SK-N-SH (cell line): ENCODE results near the gene CD69. TPM values are rescaled to one million over a fixed set of nuclear protein-coding genes. Genes with fewer than 3 reads are reported as not detected.

Source experiments
- CTCF ChIA-PET: fragments of 300-600, 350-600 bp; formaldehyde crosslinking; extraction: SDS; loops from one replicate; lab custom pipeline; 2021; lab: Yijun Ruan, JAX
- POLR2A ChIA-PET: fragments of 350-600 bp; sonication (Branson Sonifier 250); formaldehyde crosslinking; extraction: SDS; loops from one replicate; lab custom pipeline; 2020; ENCODE audit warnings: antibody characterized with exemption, inconsistent platforms; lab: Yijun Ruan, JAX
- DNase-seq: peaks from one replicate; pipeline ENCODE4 v3.0.0; 2012
- H2AFZ ChIP-seq: fragments of 200-600 bp; sonication (generic); 2 replicates; pipeline ENCODE4 v1.8.1; 2016; ENCODE audit warnings: antibody characterized with exemption, mild to moderate bottlenecking, low read depth
- H3F3A ChIP-seq: fragments of 200-600 bp; sonication (generic); replicated peaks from 2 replicates; pipeline ENCODE3; 2016; ENCODE audit warnings: antibody characterized with exemption, mild to moderate bottlenecking; ENCODE audit not compliant: insufficient read depth
- H3K27ac ChIP-seq, 2 experiments: fragments of 200-500 bp in 1 of 2; fragments of 200-600 bp in 1 of 2; sonication (Bioruptor generic) in 1 of 2; sonication (generic), shearing (Covaris generic) in 1 of 2; 2 replicates each; pipeline versions ENCODE4 v1.5.1 to v1.6.1; 2014 to 2016; ENCODE audit warnings: low read depth in 2 of 2, inconsistent platforms in 1 of 2, low read length in 1 of 2, mild to moderate bottlenecking in 1 of 2, mixed read lengths in 1 of 2
- H3K27me3 ChIP-seq: fragments of 200-600 bp; sonication (generic), shearing (Covaris generic); 2 replicates; pipeline ENCODE4 v1.6.1; 2016; ENCODE audit warnings: mixed run types; ENCODE audit not compliant: insufficient read depth
- H3K36me3 ChIP-seq, 2 experiments: fragments of 200-500 bp in 1 of 2; fragments of 200-600 bp in 1 of 2; sonication (Bioruptor generic) in 1 of 2; sonication (generic) in 1 of 2; replicated peaks in 1 of 2; 2 replicates each; pipeline versions ENCODE3 to v1.5.1; 2014 to 2016; ENCODE audit warnings: low read length in 1 of 2, mild to moderate bottlenecking in 1 of 2; ENCODE audit not compliant: insufficient read depth in 2 of 2, control insufficient read depth in 1 of 2
- H3K4me1 ChIP-seq, 2 experiments: fragments of 200-500 bp in 1 of 2; fragments of 200-600 bp in 1 of 2; sonication (Bioruptor generic) in 1 of 2; sonication (generic), shearing (Covaris generic) in 1 of 2; 2 replicates each; pipeline versions ENCODE4 v1.5.1 to v1.6.1; 2014 to 2016; ENCODE audit warnings: low read depth in 1 of 2, low read length in 1 of 2, mixed run types in 1 of 2; ENCODE audit not compliant: insufficient read depth in 2 of 2, control insufficient read depth in 1 of 2
- H3K4me2 ChIP-seq: fragments of 200-600 bp; sonication (generic), shearing (Covaris generic); 2 replicates; pipeline ENCODE4 v1.6.1; 2017; ENCODE audit warnings: mixed run types
- H3K4me3 ChIP-seq, 2 experiments: fragments of 200-500 bp in 1 of 2; fragments of 200-600 bp in 1 of 2; sonication (Bioruptor generic) in 1 of 2; sonication (generic), shearing (Covaris generic) in 1 of 2; 2 replicates each; pipeline versions ENCODE4 v1.5.1 to v1.8.1; 2014 to 2016; ENCODE audit warnings: low read depth in 2 of 2, inconsistent platforms in 1 of 2, low read length in 1 of 2, mild to moderate bottlenecking in 1 of 2, mixed read lengths in 1 of 2, moderate library complexity in 1 of 2
- H3K79me2 ChIP-seq: fragments of 200-600 bp; sonication (generic); 2 replicates; pipeline ENCODE4 v1.8.1; 2017; ENCODE audit warnings: mild to moderate bottlenecking; ENCODE audit not compliant: insufficient read depth
- H3K9ac ChIP-seq: fragments of 200-600 bp; sonication (generic); 2 replicates; pipeline ENCODE4 v1.6.1; 2017; ENCODE audit warnings: mixed run types
- H3K9me2 ChIP-seq: fragments of 200-600 bp; sonication (generic); 2 replicates; pipeline ENCODE4 v1.6.1; 2017; ENCODE audit warnings: mixed run types
- H3K9me3 ChIP-seq: fragments of 200-600 bp; sonication (generic); 2 replicates; pipeline ENCODE4 v1.6.1; 2017; ENCODE audit warnings: mixed run types, mild to moderate bottlenecking, moderate library complexity
- H4K20me1 ChIP-seq: fragments of 200-600 bp; sonication (generic); 2 replicates; pipeline ENCODE4 v1.6.1; 2017; ENCODE audit warnings: mild to moderate bottlenecking, mixed run types; ENCODE audit not compliant: insufficient read depth
- CHD2 ChIP-seq: fragments of 150-350 bp; IDR thresholded peaks from 2 replicates; pipeline ENCODE4 v1.6.1; 2018; ENCODE audit warnings: low read length; ENCODE audit not compliant: partially characterized antibody
- EZH2phosphoT487 ChIP-seq: fragments of 200-600 bp; sonication (generic); IDR thresholded peaks from 2 replicates; pipeline ENCODE4 v1.6.1; 2017; ENCODE audit warnings: low read depth, mixed run types, mild to moderate bottlenecking, antibody characterized with exemption, moderate library complexity, borderline replicate concordance
- FOXJ3 ChIP-seq: sonication (generic); formaldehyde crosslinking; IDR thresholded peaks from 2 replicates; pipeline ENCODE4 v1.5.1; 2020; ENCODE audit warnings: mild to moderate bottlenecking, missing genetic modification reagents
- FOXM1 ChIP-seq: IDR thresholded peaks from 2 replicates; pipeline ENCODE4 v1.4.0; 2012; ENCODE audit warnings: low read depth, mild to moderate bottlenecking
- GATA2 ChIP-seq: sonication (generic); formaldehyde crosslinking; IDR thresholded peaks from 2 replicates; pipeline ENCODE4 v1.5.0; 2020; ENCODE audit warnings: mild to moderate bottlenecking, missing genetic modification reagents
- JUND ChIP-seq: IDR thresholded peaks from 2 replicates; pipeline ENCODE4 v1.4.0; 2012
- MEF2A ChIP-seq: IDR thresholded peaks from 2 replicates; pipeline ENCODE4 v1.4.0; 2012; ENCODE audit warnings: low read depth, borderline replicate concordance
- MXI1 ChIP-seq: IDR thresholded peaks from 2 replicates; pipeline ENCODE4 v1.6.1; 2012; ENCODE audit warnings: mild to moderate bottlenecking, low read depth, low read length, improper control_type of control experiment
- NFIC ChIP-seq: IDR thresholded peaks from 2 replicates; pipeline ENCODE4 v1.4.0; 2012; ENCODE audit warnings: borderline replicate concordance
- NRF1 ChIP-seq: IDR thresholded peaks from 2 replicates; pipeline ENCODE4 v1.6.1; 2012; ENCODE audit warnings: low read depth, mild to moderate bottlenecking, low read length
- RAD21 ChIP-seq: IDR thresholded peaks from 2 replicates; pipeline ENCODE4 v1.6.1; 2012; ENCODE audit warnings: mild to moderate bottlenecking, low read length
- RCOR1 ChIP-seq: fragments of 150-350 bp; IDR thresholded peaks from 2 replicates; pipeline ENCODE4 v1.6.1; 2017; ENCODE audit warnings: antibody characterized with exemption, low read length
- SMC3 ChIP-seq: IDR thresholded peaks from 2 replicates; pipeline ENCODE4 v1.6.1; 2012; ENCODE audit warnings: low read depth, low read length, improper control_type of control experiment
- TCF12 ChIP-seq: IDR thresholded peaks from 2 replicates; pipeline ENCODE4 v1.4.0; 2012
- TEAD4 ChIP-seq: IDR thresholded peaks from 2 replicates; pipeline ENCODE4 v1.4.0; 2012; ENCODE audit warnings: mild to moderate bottlenecking, borderline replicate concordance; ENCODE audit not compliant: insufficient read depth
- YY1 ChIP-seq: IDR thresholded peaks from 2 replicates; pipeline ENCODE4 v1.4.0; 2012; ENCODE audit warnings: low read depth, mild to moderate bottlenecking
- WGBS: methylation state at CpG from one replicate; pipeline ENCODE4 v1.1.6; 2017; ENCODE audit warnings: low lambda C conversion rate; 5-methylcytosine and 5-hydroxymethylcytosine counted together
- polyA plus RNA-seq, 3 experiments: library from polyadenylated mRNA; depleted of rRNA; stranded (reverse); fragments of >200 nt; gene quantifications; 2 replicates each; pipeline ENCODE4 v1.2.3, GENCODE V29; 2012
- TF ChIP-seq, protein P1 (sequence below): IDR thresholded peaks from 2 replicates; pipeline ENCODE4 v1.4.0; 2012; ENCODE audit warnings: low read depth
- TF ChIP-seq, protein P2 (sequence below): fragments of 150-350 bp; IDR thresholded peaks from 2 replicates; pipeline ENCODE4 v1.6.1; 2016; ENCODE audit warnings: mild to moderate bottlenecking, low read depth, low read length
- TF ChIP-seq, protein P3 (sequence below): IDR thresholded peaks from 2 replicates; pipeline ENCODE4; 2012
- TF ChIP-seq, protein P4 (sequence below): fragments of 200-600 bp; sonication (generic); IDR thresholded peaks from 2 replicates; pipeline ENCODE4 v1.6.1; 2017; ENCODE audit warnings: antibody characterized with exemption, mild to moderate bottlenecking, moderate library complexity

Gene CD69
- polyA plus RNA-seq, 1 of the 3 experiments (the other 2 are of a cell fraction), result not detected

DNA sequence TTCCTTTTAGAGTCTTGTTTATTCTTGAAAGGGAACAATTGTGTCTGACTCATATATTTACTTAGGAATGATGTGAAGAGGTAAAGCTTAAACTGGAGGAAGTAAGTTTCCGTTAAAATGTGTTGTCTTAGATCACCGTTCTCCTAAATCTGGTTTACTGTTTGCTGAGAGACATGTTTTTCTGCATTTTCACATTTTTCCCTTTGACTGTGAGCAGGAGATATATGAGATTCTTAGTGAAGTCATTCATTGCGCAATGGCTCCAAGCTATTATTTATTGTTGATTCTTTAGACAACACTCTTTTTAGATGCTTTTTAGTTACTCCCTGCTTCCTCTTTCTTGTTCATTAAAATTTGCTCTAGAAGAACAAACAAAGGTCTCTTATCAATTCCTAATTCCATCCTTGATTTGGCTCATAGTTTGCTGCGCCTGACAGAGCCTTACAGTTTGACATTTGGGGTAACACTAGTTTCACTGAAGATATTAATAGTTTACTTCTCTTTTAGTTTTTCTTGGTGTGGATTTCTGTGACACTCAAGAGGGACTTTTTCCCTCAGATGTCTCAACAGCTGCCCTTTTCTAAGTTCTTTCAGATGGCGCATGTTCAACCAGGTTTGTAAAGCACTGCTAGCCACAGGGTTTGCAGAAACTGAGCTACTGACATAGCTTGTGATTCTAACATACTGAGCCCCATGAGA, 39.2 kb downstream of the CD69 start:
- H3K4me2 ChIP-seq, result no peak overlapping the region
- CTCF ChIA-PET, result interaction anchor here (0.9 to 4.4 kb wide), 7 partner anchors 9 to 344 kb away, joined by 3 to 24 read pairs (median 4); no protein-coding TSS in a partner anchor
- H3K79me2 ChIP-seq, result no peaks in the 10 kb centered on the region
- WGBS, result 18% methylated on average over 5 of the region's 5 CpGs
- POLR2A ChIA-PET, result no interaction called here
- no peak overlapping the region for H2AFZ ChIP-seq
- no peaks in the 10 kb centered on the region for H3K9me3 ChIP-seq
- H3K4me1 ChIP-seq, result no peaks in the 10 kb centered on the region
- no peak for DNase-seq
- no peak overlapping the region for H3K4me3 ChIP-seq
- H3K36me3 ChIP-seq, result no peaks in the 10 kb centered on the region
- H3K27ac ChIP-seq, result no peak overlapping the region
- peaks cover 13% of the 10 kb centered on the region; the same call in 1 of the 2 replicates for H3K27me3 ChIP-seq
- no peaks in the 10 kb centered on the region for H3F3A ChIP-seq
- H4K20me1 ChIP-seq, result no peaks in the 10 kb centered on the region
- H3K9ac ChIP-seq, result no peak overlapping the region
- no peak for TF ChIP-seq RCOR1
- no peak for TF ChIP-seq EZH2phosphoT487
- TF ChIP-seq SMC3, result no peak
- no peak for TF ChIP-seq MEF2A
- TF ChIP-seq TEAD4, result no peak
- TF ChIP-seq, protein P1, sequence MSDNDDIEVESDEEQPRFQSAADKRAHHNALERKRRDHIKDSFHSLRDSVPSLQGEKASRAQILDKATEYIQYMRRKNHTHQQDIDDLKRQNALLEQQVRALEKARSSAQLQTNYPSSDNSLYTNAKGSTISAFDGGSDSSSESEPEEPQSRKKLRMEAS, result no peak
- TF ChIP-seq GATA2 (CRISPR knock-in tag), result no peak
- TF ChIP-seq, protein P2, sequence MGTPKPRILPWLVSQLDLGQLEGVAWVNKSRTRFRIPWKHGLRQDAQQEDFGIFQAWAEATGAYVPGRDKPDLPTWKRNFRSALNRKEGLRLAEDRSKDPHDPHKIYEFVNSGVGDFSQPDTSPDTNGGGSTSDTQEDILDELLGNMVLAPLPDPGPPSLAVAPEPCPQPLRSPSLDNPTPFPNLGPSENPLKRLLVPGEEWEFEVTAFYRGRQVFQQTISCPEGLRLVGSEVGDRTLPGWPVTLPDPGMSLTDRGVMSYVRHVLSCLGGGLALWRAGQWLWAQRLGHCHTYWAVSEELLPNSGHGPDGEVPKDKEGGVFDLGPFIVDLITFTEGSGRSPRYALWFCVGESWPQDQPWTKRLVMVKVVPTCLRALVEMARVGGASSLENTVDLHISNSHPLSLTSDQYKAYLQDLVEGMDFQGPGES, result no peak
- no peak for TF ChIP-seq YY1
- no peak for TF ChIP-seq NRF1
- no peak for TF ChIP-seq FOXJ3 (CRISPR knock-in tag)
- TF ChIP-seq NFIC, result no peak
- no peak for TF ChIP-seq TCF12
- TF ChIP-seq CHD2, result no peak
- TF ChIP-seq FOXM1, result no peak
- no peak for TF ChIP-seq RAD21
- TF ChIP-seq JUND, result no peak
- TF ChIP-seq, protein P3, sequence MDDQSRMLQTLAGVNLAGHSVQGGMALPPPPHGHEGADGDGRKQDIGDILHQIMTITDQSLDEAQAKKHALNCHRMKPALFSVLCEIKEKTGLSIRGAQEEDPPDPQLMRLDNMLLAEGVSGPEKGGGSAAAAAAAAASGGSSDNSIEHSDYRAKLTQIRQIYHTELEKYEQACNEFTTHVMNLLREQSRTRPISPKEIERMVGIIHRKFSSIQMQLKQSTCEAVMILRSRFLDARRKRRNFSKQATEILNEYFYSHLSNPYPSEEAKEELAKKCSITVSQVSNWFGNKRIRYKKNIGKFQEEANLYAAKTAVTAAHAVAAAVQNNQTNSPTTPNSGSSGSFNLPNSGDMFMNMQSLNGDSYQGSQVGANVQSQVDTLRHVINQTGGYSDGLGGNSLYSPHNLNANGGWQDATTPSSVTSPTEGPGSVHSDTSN, result no peak
- TF ChIP-seq, protein P4, sequence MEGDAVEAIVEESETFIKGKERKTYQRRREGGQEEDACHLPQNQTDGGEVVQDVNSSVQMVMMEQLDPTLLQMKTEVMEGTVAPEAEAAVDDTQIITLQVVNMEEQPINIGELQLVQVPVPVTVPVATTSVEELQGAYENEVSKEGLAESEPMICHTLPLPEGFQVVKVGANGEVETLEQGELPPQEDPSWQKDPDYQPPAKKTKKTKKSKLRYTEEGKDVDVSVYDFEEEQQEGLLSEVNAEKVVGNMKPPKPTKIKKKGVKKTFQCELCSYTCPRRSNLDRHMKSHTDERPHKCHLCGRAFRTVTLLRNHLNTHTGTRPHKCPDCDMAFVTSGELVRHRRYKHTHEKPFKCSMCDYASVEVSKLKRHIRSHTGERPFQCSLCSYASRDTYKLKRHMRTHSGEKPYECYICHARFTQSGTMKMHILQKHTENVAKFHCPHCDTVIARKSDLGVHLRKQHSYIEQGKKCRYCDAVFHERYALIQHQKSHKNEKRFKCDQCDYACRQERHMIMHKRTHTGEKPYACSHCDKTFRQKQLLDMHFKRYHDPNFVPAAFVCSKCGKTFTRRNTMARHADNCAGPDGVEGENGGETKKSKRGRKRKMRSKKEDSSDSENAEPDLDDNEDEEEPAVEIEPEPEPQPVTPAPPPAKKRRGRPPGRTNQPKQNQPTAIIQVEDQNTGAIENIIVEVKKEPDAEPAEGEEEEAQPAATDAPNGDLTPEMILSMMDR, result no peak
- TF ChIP-seq MXI1, result no peak
- H3K9me2 ChIP-seq, result no peaks in the 10 kb centered on the region
